ENCODE data around the gene CES4A.

GRCh38 chr16:66946541-66946940, 41.8 kb upstream of the CES4A start:
- TF ChIP-seq CTCF (tag by site-specific recombination; IDR thresholded peaks at IDR 0.05) (no peak), YY1 (tag by site-specific recombination; IDR thresholded peaks at IDR 0.05) (no peak), ZNF202 (tag by site-specific recombination; IDR thresholded peaks at IDR 0.05; ENCODE audit: borderline replicate concordance) (no peak), ZBTB11 (tag by site-specific recombination; conservative IDR thresholded peaks at IDR 0.05; ENCODE audit: low read depth) (no peak)

Measured in HEK293 (cell line).